NT2/D1 (cell line): ENCODE results near the gene COLEC11.
"Not testable (repeated sequence)": the region's sequence is repeated elsewhere in the genome, so short reads cannot be mapped to it uniquely, and the experiment has no call there.

Source experiments
- DNase-seq: peaks from one replicate; pipeline ENCODE4 v3.0.0-alpha.2; 2011; ENCODE audit warnings: low read depth, low spot score
- H3K27me3 ChIP-seq: 2 replicates; pipeline ENCODE4 v1.6.0; 2011; ENCODE audit warnings: mild to moderate bottlenecking; ENCODE audit not compliant: insufficient read length, insufficient read depth
- H3K36me3 ChIP-seq: 2 replicates; pipeline ENCODE4 v1.6.1; 2011; ENCODE audit warnings: mild to moderate bottlenecking, low read length, mixed read lengths; ENCODE audit not compliant: insufficient read depth, insufficient read length
- H3K4me1 ChIP-seq: 2 replicates; pipeline ENCODE4 v1.5.1; 2011; ENCODE audit not compliant: insufficient read depth, insufficient read length
- H3K4me3 ChIP-seq: 2 replicates; pipeline ENCODE4 v1.5.1; 2011; ENCODE audit warnings: low read depth; ENCODE audit not compliant: insufficient read length
- H3K9ac ChIP-seq: 2 replicates; pipeline ENCODE4 v1.6.0; 2011; ENCODE audit warnings: low read depth; ENCODE audit not compliant: insufficient read length
- H3K9me3 ChIP-seq: 2 replicates; pipeline ENCODE4 v1.5.1; 2011; ENCODE audit warnings: mild to moderate bottlenecking, low read length; ENCODE audit not compliant: insufficient read depth
- SUZ12 ChIP-seq: IDR thresholded peaks from 2 replicates; pipeline ENCODE4 v1.6.1; 2011; ENCODE audit not compliant: insufficient read length, insufficient read depth; ENCODE audit errors: extremely low read depth
- YY1 ChIP-seq: IDR thresholded peaks from 2 replicates; pipeline ENCODE4 v1.6.1; 2011; ENCODE audit not compliant: insufficient read length, insufficient read depth
- ZNF274 ChIP-seq: IDR thresholded peaks from 2 replicates; pipeline ENCODE4 v1.6.1; 2011; ENCODE audit warnings: mild to moderate bottlenecking, low read depth, low read length

The COLEC11 gene

GRCh38 chr2:3610415-3610814, 15.5 kb downstream of the COLEC11 start:
- Histone ChIP-seq H3K4me1 (no peaks in the 10 kb centered on the region), H3K9ac (no peak overlapping the region), H3K9me3 (peaks cover 5% of the 10 kb centered on the region; the same call in 1 of the 2 replicates), H3K4me3 (no peak overlapping the region), H3K27me3 (no peaks in the 10 kb centered on the region), H3K36me3 (no peaks in the 10 kb centered on the region)
- DNase-seq = no peak
- no peak for TF ChIP-seq YY1
- TF ChIP-seq SUZ12 = no peak
- TF ChIP-seq ZNF274 = no peak

GRCh38 chr2:3610881-3611505, 16.1 kb downstream of the COLEC11 start:
- Histone ChIP-seq H3K9me3 (peaks cover 5% of the 10 kb centered on the region; the same call in 1 of the 2 replicates), H3K4me3 (no peak overlapping the region), H3K27me3 (no peaks in the 10 kb centered on the region), H3K9ac (no peak overlapping the region), H3K36me3 (no peaks in the 10 kb centered on the region), H3K4me1 (no peaks in the 10 kb centered on the region)
- no peak for DNase-seq
- TF ChIP-seq YY1 (no peak), SUZ12 (no peak), ZNF274 (no peak)

GRCh38 chr2:3611589-3611988, 16.7 kb downstream of the COLEC11 start:
- Histone ChIP-seq H3K9ac (no peak overlapping the region), H3K9me3 (peaks cover 5% of the 10 kb centered on the region; the same call in 1 of the 2 replicates), H3K27me3 (no peaks in the 10 kb centered on the region), H3K4me1 (no peaks in the 10 kb centered on the region), H3K4me3 (no peak overlapping the region), H3K36me3 (no peaks in the 10 kb centered on the region)
- no peak for DNase-seq
- TF ChIP-seq ZNF274 (no peak), SUZ12 (no peak)

GRCh38 chr2:3612639-3613523, 18.0 kb downstream of the COLEC11 start:
- H3K27me3 ChIP-seq = no peaks in the 10 kb centered on the region
- H3K9me3 ChIP-seq = peaks cover 5% of the 10 kb centered on the region; the same call in 1 of the 2 replicates
- no peaks in the 10 kb centered on the region for H3K4me1 ChIP-seq
- no peak for DNase-seq
- no peak overlapping the region for H3K9ac ChIP-seq
- TF ChIP-seq YY1 = no peak
- no peak overlapping the region for H3K4me3 ChIP-seq
- no peaks in the 10 kb centered on the region for H3K36me3 ChIP-seq

- no peaks in the 10 kb centered on the region for H3K4me1 ChIP-seq
- H3K4me3 ChIP-seq = no peak overlapping the region
- DNase-seq = no peak
- H3K9me3 ChIP-seq = peaks cover 5% of the 10 kb centered on the region; the same call in 1 of the 2 replicates
- no peak overlapping the region for H3K9ac ChIP-seq
- TF ChIP-seq YY1 (no peak), SUZ12 (no peak), ZNF274 (no peak)
- no peaks in the 10 kb centered on the region for H3K36me3 ChIP-seq
- H3K27me3 ChIP-seq = no peaks in the 10 kb centered on the region
Observed at GRCh38 chr2:3613524-3613905, 18.6 kb downstream of the COLEC11 start.

- not testable (repeated sequence) for H3K4me3 ChIP-seq, H3K27me3 ChIP-seq, H3K4me1 ChIP-seq, H3K9ac ChIP-seq, H3K36me3 ChIP-seq, DNase-seq, H3K9me3 ChIP-seq
Observed at GRCh38 chr2:3614743-3615142, 19.8 kb downstream of the COLEC11 start.

GRCh38 chr2:3615541-3616200, 20.8 kb downstream of the COLEC11 start:
- not testable (repeated sequence) for H3K9ac ChIP-seq, H3K4me1 ChIP-seq, H3K36me3 ChIP-seq, DNase-seq, H3K9me3 ChIP-seq, H3K27me3 ChIP-seq, H3K4me3 ChIP-seq

GRCh38 chr2:3616435-3617197, 21.7 kb downstream of the COLEC11 start:
- not testable (repeated sequence) for H3K36me3 ChIP-seq, H3K4me1 ChIP-seq, H3K4me3 ChIP-seq, H3K27me3 ChIP-seq, H3K9me3 ChIP-seq, DNase-seq, H3K9ac ChIP-seq
